Daoy (cell line): Measurements from ENCODE around the gene DUSP22. TPM values are rescaled to one million over a fixed set of nuclear protein-coding genes. Genes with fewer than 3 reads are reported as not detected.
A peak's percentile ranks its signal among the peaks of the same experiment; 100 is the strongest.
"Not testable (repeated sequence)": the region's sequence is repeated elsewhere in the genome, so short reads cannot be mapped to it uniquely, and the experiment has no call there.

Experiments used
- DNase-seq: peaks from one replicate; pipeline ENCODE4 v3.0.0-alpha.2; 2015; ENCODE audit warnings: low read depth
- total RNA-seq: library from RNA; depleted of rRNA; stranded (reverse); fragments of >200 nt; shearing (Covaris generic); gene quantifications from 2 replicates; pipeline ENCODE4 v1.2.3, GENCODE V29; 2014

Gene DUSP22
- total RNA-seq, 1 experiment from 2014 or later = 22.9 TPM

DNA sequence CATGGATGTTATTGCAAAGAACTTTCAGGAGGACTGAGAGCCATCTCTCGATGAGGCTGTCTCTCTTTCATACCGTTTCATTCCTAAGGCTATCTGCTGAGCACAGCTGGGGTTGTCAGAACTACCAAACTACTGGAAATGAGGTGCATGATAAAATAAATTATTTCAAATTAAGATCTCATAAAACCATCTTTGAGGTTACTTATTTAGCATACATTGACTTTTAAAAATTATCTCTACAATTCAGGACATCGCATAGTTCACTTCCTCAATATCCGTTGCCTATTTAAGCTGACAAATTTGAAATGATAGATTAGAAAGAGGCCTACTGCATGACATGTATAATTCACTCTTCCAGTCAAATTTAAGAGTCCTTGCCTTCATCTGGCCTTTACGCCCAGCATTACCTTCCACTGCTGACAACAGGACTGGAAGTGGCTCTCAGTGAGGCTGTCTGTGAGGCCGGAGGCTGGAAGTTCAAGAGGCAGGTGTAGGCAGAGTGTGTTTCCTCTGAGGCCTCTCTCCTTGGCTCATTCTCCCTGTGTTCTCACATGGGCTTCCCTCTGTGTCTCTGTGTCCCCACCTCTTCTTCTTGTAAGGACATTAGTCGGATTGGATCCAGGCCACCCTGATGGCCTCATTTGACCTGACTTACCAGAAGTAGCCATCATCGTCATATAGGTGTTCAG is 12.8 kb upstream of the DUSP22 start:
- DNase-seq = no peak

DNA sequence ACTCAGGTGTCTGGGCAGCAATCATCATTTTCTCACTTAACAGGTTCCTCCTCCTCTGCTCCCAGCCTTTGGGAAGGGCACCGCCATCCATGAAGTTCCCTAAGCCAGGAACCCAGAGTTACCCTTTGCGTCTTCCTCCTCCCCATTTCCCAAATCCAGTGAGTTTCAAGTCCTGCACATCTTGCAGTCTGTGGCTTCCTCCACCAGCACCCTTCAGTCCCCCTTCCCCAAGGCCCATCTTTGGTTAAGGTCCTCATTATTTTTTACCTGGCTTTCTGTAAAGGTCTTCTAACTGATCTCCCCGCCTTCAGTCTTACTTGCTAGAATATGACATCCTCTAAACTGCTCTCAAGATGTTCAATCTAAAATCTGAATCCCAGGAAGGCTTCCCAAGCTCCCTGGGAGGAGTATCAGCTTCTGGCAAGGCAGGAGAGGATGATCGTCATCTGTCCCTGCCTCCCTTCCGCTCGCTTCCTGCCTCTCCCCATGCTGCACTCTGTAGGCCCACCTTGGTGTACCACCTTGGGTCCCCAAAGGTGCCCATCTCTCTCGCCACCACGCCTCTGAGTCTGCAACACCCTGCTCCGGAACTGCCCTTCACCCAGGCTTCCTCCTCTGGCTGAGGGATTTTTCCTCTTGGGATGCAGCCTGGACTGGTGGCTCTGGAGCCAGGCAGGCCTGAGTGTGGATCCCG is 11.4 kb upstream of the DUSP22 start:
- DNase-seq = no peak

DNA sequence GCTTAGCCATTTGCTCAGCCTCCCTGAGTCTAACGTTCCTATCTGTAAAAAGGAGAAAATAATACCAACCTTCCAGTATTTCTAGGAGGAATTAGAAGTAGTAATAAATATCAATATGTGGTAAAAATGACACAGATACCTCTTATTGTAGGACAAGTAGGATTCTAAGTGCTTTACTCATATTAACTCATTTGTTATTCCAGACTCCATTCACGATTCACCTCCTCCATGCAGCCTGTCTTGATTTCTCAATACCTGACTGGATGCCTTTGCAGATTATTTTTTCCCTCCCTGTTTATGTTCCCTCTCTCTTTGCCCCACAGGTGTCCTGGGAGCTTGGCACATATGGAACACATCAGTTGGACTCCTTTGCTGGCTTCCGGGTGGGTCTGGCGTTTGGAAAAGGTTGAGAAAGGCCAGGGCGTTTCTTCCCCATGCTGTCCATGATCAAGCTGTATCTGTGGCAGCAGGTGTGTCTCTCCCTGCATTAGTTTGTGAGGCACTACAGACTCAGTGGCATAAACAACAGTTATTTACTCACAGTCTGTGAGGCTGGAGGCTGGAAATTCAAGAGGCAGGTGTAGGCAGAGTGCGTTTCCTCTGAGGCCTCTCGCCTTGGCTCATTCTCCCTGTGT is 10.7 kb upstream of the DUSP22 start:
- no peak for DNase-seq

DNA sequence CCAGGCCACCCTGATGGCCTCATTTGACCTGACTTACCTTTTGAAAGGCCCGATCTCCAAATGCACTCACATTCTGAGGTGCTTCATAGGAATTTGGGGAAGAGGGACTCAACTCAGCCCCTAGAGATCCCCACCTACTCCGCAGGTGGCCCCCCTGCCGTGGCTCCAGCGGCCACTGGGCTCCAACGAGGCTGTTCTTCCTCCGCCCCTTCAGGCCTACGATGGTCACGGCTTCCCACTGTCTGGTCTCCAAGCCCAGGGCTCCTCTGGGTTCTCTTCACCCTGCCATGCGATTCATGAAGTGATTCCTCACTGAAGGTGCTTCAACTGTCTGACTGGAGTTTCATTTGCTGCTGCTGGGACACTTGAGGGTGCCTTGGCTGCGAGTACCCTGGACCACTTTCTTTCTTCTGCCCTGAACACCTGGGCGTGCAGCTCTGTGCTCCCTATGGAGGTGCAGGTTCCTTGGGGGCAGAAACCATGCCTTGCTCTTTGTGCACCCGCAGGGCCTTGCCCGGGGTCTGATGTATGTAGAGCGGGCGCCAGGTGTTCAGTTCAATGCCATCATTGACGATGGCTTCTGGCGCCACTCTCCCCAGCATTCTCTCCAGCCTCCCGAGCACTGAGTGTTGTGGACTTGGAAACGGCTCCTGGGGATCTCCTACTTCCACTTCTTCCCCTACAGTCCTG is 10.0 kb upstream of the DUSP22 start:
- no peak for DNase-seq

DNA sequence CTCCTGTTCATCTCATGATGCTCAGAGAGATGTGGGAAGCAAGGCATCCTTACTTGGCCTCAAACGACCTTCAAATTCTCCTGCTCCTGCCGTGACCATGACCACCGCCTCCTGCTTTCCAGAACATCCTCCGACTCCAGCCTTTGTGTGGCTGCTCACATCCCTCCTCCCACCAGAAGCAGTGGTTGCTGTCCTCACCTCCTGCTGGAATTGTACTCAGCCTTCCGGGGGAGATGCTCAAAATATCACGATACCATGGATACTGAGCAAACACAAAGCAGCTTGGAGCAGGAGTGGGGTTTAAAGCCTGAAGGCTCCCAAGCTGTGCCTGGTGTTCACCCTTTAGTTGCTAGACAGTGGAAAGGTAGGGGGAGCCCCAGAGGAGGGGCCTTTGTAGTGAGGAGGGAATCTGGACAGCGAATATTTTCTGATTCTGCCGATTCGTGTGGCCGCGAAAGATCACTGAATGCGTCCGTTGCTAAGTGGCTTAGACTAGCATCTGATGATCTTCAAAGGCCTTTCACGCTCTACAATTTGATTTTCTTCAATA is 9.3 kb upstream of the DUSP22 start:
- DNase-seq = no peak

DNA sequence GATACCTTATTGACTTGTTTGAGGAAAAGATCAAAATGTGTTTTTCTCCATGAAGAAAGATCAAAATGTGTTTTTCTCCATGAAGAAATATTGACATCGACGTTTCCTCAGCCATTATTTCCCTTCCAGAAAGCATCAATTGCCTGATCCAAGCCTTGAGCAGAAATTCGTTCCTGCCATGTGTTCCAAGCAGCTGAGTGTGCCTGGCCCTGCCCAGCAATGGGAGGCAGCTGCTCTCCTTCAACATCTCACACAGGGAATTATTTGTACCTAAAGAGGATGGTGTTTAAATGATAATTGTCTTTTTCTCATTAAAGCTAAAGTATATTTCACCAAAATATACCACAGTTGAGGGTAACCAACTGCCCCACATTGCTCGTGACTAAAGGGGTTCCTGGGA is 7.8 kb upstream of the DUSP22 start:
- DNase-seq = no peak

DNA sequence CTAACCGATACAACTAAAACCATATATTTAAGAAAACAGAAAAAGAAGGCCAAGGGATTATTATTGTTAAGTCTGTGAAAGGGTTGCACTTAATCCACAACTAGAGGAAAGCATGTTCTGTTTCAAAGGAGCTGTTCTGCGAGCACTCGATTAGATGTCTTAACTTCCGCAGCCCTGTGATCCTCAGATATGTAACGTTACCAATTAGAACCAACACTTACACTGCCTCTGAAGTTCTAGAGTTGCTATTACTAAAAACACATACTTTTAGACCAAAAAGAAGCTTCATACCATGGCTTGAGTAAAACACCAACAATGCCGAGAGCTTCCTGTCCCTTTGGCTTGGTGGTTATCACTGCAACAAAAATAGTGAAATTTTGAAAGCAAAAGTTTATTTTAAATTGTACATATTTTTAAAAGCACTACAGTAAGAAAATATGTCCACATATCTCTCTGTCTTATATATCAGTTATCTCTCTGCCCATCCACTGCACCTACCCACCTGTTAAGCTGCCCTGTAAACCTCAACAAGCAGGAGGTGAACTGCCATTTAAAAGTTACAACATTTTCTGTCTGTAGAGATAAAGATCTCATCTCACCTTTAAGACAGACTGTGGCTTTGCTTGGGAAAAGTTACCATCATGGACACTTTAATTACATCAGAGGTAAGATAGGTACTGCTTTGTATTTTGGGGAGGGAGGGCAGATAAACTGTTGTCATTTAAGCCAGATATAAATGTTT is 7.1 kb upstream of the DUSP22 start:
- DNase-seq = no peak

DNA sequence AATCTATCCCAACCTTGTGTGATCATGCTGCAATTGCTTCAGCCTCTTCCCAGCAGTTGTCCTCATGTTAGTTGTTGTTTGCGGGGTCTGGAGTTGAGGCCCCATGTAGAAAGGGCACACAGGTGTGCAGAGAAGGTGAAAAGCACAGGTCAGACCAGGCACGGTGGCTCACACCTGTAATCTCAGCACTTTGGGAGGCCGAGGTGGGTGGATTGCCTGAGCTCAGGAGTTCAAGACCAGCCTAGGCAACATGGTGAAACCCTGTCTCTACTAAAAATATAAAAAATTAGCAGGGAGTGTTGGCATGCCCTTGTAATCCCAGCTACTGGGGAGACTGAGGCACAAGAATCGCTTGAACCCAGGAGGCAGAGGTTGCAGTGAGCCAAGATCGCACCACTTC is 6.4 kb upstream of the DUSP22 start:
- not testable (repeated sequence) for DNase-seq

DNA sequence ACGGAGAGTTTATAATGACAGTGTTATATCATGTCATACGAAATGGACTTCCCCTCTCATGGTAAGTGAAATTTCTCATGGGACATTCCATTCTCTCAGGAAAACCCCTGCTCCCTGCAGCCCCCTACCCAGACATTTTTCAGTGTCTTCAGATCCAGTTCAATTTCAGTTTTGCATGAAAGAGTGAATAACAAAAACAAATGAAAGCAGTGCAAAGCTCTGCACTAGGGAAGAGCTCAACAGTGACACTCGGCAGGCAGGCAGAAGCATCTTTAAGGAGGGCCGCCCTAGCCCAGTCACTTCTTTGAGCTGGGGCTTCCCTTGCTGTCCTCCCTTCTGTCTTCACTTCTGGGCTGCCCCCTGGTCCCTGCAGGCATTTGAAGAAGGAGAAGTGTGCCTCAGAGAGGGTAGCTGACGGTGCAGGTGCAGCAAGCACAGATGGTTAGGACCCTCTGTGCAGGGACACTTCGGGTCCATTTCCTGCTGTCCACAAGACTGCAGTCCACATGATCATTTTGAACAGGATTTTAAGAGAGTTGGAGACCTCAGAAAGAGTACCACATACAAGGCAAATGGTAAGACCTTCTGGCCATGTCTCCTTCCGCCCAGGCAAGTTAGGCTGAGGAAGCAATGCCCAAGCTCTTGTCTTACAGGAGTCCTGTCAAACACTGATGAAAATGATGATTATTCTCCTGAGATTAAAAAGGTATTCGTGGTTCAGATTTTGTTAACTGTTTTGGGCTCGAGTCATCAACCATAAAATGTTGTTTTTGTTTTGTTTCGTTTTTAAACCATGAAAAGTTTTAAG is 5.4 kb upstream of the DUSP22 start:
- no peak for DNase-seq

DNA sequence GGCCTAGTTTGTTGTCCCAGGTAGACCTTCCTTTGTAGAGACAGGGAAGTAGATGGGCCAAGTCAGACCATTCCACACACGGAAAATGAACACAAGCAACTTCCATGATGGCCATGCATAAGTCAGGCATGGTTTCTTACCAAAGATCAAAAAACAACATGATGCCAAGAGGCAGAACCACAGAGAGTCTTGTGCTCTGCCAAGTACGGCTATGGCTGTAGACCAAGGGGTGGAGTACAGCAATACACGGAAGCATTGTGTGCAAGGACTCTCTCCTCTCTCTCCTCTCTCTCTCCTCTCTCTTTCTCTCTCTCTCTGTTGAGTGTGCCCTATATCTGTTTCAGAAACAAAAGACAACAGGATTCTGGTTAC is 4.8 kb upstream of the DUSP22 start:
- DNase-seq = no peak

DNA sequence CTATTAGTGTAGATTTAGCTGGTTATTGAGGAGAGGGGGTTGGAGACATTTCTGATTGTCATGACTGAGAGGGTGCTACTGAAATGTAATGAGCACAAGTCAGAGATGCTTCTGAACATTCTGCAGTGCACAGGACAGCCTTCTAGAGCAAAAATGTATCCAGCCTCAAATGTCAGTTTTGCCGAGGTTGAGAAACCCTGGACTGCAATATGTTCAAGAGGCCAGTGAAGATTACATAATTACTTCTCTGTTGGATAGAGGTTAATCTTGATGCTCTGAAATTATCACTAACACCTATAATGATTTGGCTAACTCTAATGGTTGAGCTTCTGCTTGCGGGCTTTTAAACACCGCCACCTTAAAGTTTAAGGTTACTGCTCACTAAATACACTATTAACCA is 3.4 kb upstream of the DUSP22 start:
- DNase-seq = no peak

DNA sequence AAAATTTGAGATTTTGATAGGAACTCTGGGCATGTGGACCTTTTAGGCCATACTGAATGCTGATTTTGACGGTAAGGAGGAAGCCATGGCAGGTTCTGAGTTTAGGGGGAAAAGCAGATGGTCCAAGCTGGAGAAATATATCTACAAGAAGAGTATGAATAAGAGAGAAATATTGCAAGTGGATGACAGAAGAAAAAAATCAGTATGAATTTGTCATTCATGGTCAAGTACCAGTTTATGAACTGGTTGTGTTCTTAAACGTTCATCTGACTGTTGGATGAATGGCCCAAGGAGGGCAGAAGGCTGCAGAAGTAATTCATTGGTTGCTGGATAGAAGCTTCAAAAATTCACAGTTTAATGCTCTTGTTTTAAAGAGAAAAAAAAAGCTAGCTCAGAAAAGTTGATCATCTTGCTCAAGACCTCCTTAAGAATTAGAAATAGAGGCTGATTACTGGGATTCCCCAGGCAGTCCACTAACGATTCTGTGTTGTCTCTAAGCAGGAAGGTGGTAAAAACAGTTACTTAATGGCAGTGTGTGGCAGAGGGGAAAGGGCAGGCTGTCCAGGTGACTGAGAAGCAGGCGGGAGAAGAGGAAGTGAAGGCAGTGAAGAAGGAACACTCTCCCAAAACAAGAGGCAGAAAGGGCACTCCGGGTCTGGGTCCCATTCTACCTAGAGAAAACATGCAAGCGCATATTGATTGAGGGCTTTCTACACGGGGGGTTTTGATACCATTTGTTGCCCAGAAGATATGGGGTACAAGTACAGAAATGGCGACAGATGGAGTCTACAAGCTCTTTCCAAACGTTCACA is 2.0 kb upstream of the DUSP22 start:
- DNase-seq = no peak

DNA sequence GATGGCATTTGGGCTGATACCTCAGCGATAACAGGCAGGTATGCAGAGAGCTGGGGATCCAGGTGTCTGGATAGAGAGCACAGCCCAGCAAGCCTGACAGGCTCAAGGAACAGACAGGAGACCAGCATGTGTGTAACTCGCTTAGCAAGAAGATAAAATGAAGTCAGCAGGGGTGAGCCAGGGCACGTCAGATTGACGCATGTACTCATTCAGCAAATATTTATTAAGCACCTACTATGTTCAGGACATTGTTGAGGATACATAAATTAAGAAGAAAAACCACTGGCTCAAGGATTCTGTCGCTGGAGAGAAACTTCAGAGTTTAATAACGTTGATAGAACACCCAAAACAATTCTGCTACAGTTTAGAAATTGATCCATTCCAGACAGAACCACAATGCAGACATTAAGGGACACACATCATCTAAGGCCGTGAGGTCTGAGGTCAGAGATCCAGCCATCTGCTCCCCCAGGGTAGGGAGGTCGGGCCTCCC is 1.0 kb upstream of the DUSP22 start:
- DNase-seq = peak; percentile 51

DNA sequence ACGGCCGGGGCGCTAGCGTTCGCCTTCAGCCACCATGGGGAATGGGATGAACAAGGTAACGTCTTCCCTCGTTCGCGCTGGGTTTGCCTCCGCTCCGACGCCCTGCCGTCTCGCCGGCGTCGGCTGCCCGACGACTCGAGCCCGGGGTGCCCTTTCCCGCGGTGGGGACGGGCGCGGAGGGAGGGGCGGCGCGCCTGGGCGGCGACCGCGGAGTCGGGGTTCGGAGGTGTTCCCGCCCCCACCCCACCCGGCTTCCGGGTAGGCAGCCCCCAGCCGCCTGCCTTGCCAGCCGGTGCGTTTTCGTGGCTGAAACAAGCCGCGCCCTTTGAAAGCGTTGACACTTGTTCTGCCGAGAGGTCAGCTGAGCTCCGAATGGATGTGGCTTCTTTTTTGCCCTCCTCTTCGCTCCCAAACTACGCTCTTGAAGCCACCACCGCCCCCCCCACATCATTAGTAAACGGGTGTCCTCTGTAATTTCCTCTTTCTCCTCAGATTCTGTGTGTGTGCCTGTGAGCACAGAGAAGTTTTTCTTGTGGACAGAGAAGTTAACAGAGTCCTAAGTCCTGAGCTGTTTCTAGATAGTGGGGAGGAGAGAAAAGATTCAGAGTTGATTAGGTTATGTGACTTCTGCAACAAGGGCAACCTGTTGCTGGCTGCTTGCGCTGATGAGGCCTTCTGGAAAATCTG is 362 bp downstream of the DUSP22 start:
- DNase-seq = peak; percentile 84

DNA sequence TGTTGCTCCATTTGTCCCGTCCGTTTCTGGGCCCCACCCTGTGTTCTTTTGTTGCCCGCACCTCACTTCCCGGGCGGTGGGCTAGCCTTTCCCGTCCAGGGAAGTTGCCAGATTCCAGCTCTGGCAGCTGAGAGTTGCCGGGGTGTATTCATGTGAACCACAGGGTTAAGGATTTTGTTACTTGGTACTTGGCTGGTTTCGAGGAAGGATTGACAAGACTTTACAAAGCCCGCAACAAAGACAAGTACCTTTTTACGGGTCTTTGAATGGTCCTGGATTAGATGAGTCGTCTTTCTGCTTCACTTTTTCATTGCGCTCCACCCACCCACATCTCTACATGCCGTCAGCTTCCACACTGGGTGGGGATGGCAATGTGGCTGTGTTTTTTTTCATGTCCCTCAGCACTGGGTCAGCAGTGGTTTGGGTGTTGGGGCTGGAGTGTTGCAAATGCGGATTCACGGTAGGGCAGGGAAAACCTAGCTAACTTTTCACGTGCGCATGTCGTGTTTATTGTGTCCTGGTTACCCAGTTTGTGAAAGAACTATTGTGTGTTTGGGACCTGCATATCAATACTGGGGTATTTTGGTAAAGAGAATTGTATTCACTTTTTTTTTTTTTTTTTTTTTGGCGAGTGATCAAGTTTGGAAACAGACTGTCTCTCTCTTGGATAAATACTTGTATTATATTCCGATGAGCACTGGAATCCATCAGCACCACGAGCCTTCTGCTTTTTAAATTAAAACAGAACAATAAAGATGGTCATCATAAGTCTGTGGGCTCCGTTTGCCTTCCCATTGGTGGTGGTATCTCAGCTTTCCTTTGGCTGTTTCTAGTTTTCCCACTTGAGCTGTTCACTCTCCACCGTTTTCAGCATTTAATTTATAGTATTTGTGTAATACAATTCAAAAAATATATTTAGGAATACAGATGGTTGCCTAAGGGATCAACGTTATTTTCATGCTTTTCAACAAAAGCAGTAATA is 1.2 kb downstream of the DUSP22 start:
- DNase-seq = peak; percentile 64

DNA sequence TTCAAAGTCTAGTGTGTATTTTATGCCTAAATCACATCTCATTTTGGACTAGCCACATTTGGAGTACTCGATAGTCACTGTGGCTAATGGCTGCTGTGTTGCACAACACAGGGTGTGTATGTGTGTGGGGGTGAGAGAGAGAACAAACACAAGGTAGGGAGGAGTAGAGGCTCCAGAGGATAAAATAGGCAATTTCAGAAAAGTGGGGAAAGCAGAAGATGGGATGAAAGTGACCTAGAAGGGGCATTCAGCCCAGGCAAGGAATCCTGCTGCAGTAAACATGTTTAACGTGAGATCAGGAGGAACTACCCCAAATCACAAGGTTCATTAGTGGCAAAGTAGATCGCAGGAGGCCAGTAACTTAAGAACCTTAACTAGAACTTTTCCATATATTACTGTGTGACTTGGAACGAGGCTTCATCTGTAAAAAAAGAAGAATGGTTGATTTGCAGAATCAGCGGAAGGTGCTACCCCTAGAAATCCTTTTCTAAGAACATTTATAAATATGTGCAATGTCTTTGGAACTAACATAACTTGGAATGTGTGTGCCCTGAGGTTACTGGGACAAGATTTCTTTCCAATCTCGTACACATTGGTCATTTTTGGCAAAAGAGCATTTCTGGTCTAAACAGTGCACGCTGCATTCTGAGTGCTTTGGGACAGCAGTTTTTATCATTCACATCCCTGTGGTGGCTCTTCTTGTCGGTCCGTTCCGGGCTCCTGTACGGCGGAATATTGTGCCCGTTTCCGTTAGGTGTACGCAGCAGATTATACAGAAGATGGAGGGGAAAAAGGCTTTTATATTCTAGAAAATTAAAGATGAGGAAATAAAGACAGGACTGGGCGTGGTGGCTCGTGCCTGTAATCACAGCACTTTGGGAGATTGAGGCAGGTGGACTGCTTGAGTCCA is 2.6 kb downstream of the DUSP22 start:
- DNase-seq = no peak
